Endothelial cell of umbilical vein (primary cell): ENCODE data around the gene EMP2. TPM values are rescaled to one million over a fixed set of nuclear protein-coding genes. Genes with fewer than 3 reads are reported as not detected.

ENCODE experiments used
- BruUV-seq: library from RNA; stranded (reverse); fragments of 400-500 nt; replicated peaks from 2 replicates; lab custom pipeline; 2021; lab: Mats Ljungman, UMichigan
- CTCF ChIA-PET: fragments of 300-600, 350-600 bp; sonication (Branson Sonifier 250); formaldehyde crosslinking; loops from one replicate; lab custom pipeline; 2021; ENCODE audit warnings: antibody characterized with exemption, inconsistent platforms; lab: Charles Lee
- POLR2A ChIA-PET: fragments of 300-600, 350-600 bp; sonication (Branson Sonifier 250); formaldehyde crosslinking; loops from one replicate; lab custom pipeline; 2021; ENCODE audit warnings: antibody characterized with exemption, inconsistent platforms; lab: Charles Lee
- DNase-seq: peaks from one replicate; pipeline ENCODE4 v3.0.0-alpha.2; 2011; ENCODE audit warnings: low read depth, low spot score
- FAIRE-seq: peaks from 2 replicates; lab custom pipeline; 2011; peaks lifted over from hg19 to GRCh38; lab: Jason Lieb, UNC
- H2AFZ ChIP-seq: 2 replicates; pipeline ENCODE4 v1.6.0; 2012; ENCODE audit warnings: low read depth, low read length, control low read depth, inconsistent platforms
- H3K27ac ChIP-seq: 2 replicates; pipeline ENCODE4 v1.5.1; 2011; ENCODE audit warnings: low read depth, mild to moderate bottlenecking, control low read depth, low read length, moderate library complexity; ENCODE audit not compliant: insufficient read depth
- H3K27me3 ChIP-seq, 2 experiments: 2 replicates each; pipeline versions ENCODE4 v1.6.0 to v1.6.1; 2011; ENCODE audit warnings: low read length in 2 of 2, mixed read lengths in 1 of 2; ENCODE audit not compliant: control insufficient read depth in 2 of 2, insufficient read depth in 2 of 2
- H3K36me3 ChIP-seq, 2 experiments: 2 replicates in 1 of 2; 3 replicates in 1 of 2; pipeline ENCODE4 v1.5.1; 2011; ENCODE audit warnings: low read length in 2 of 2, mild to moderate bottlenecking in 1 of 2, moderate library complexity in 1 of 2; ENCODE audit not compliant: control insufficient read depth in 2 of 2, insufficient read depth in 2 of 2; ENCODE audit errors: extremely low read depth in 1 of 2
- H3K4me1 ChIP-seq: 3 replicates; pipeline ENCODE4 v1.5.1; 2011; ENCODE audit warnings: mild to moderate bottlenecking, low read length; ENCODE audit not compliant: control insufficient read depth, insufficient read depth; ENCODE audit errors: extremely low read depth
- H3K4me2 ChIP-seq: 2 replicates; pipeline ENCODE4 v1.6.1; 2011; ENCODE audit warnings: low read length, control low read depth, mixed read lengths; ENCODE audit not compliant: insufficient read depth
- H3K4me3 ChIP-seq, 3 experiments: fragments of 200-600 bp in 1 of 3; sonication (generic), shearing (Covaris generic) in 1 of 3; replicated peaks in 1 of 3; 2 replicates each; pipeline ENCODE4 v1.5.1; 2011 to 2016; ENCODE audit warnings: control low read depth in 3 of 3, low read length in 3 of 3, mild to moderate bottlenecking in 2 of 3, inconsistent platforms in 1 of 3, low read depth in 1 of 3, moderate library complexity in 1 of 3; ENCODE audit not compliant: insufficient read depth in 1 of 3
- H3K79me2 ChIP-seq: 2 replicates; pipeline ENCODE4 v1.6.0; 2012; ENCODE audit warnings: low read length, inconsistent platforms; ENCODE audit not compliant: control insufficient read depth, insufficient read depth
- H3K9ac ChIP-seq: replicated peaks from 2 replicates; pipeline ENCODE3; 2011; ENCODE audit warnings: low read length, control low read depth; ENCODE audit not compliant: insufficient read depth; ENCODE audit errors: extremely low read depth
- H3K9me1 ChIP-seq: replicated peaks from 3 replicates; pipeline ENCODE4 v1.6.0; 2011; ENCODE audit warnings: mild to moderate bottlenecking, low read length; ENCODE audit not compliant: control insufficient read depth, insufficient read depth; ENCODE audit errors: extremely low read depth
- H3K9me3 ChIP-seq: replicated peaks from 2 replicates; pipeline ENCODE4 v1.5.1; 2012; ENCODE audit warnings: low read length, inconsistent platforms; ENCODE audit not compliant: control insufficient read depth, insufficient read depth
- H4K20me1 ChIP-seq: replicated peaks from 2 replicates; pipeline ENCODE3; 2011; ENCODE audit warnings: mild to moderate bottlenecking, low read length; ENCODE audit not compliant: control insufficient read depth, insufficient read depth; ENCODE audit errors: extremely low read depth
- EZH2 ChIP-seq: IDR thresholded peaks from 2 replicates; pipeline ENCODE4 v1.6.1; 2012; ENCODE audit warnings: borderline replicate concordance, low read depth, mild to moderate bottlenecking, moderate library complexity, low read length, inconsistent platforms; ENCODE audit not compliant: severe bottlenecking
- FOS ChIP-seq: IDR thresholded peaks from 2 replicates; pipeline ENCODE4 v1.6.1; 2011; ENCODE audit warnings: mild to moderate bottlenecking, low read length, moderate library complexity, borderline replicate concordance; ENCODE audit not compliant: insufficient read depth
- GATA2 ChIP-seq: IDR thresholded peaks from 2 replicates; pipeline ENCODE4 v1.7.0; 2011; ENCODE audit warnings: low read depth, mild to moderate bottlenecking, moderate library complexity, mixed read lengths, low read length; ENCODE audit not compliant: insufficient read length, insufficient read depth
- JUN ChIP-seq: IDR thresholded peaks from 2 replicates; pipeline ENCODE4 v1.6.1; 2011; ENCODE audit warnings: borderline replicate concordance, low read depth; ENCODE audit not compliant: insufficient read length, insufficient read depth
- MAX ChIP-seq: IDR thresholded peaks from 2 replicates; pipeline ENCODE4 v1.6.1; 2011; ENCODE audit not compliant: insufficient read depth, insufficient read length
- MYC ChIP-seq: IDR thresholded peaks from one replicate; pipeline ENCODE4 v1.6.1; 2011; ENCODE audit warnings: mild to moderate bottlenecking, low read depth, low read length
- POLR2A ChIP-seq: IDR thresholded peaks from 2 replicates; pipeline ENCODE4 v1.6.1; 2012; ENCODE audit warnings: low read depth, mild to moderate bottlenecking, control low read depth, low read length
- POLR2AphosphoS5 ChIP-seq: IDR thresholded peaks from 2 replicates; pipeline ENCODE4 v1.6.1; 2012; ENCODE audit warnings: low read depth, mild to moderate bottlenecking, control low read depth, low read length, moderate library complexity; ENCODE audit not compliant: insufficient read depth
- dilution Hi-C: fragments of 300-500 bp; cut with MboI; formaldehyde crosslinking; loops from one replicate; pipeline ENCODE4 v1.15.0; 2019; ENCODE audit warnings: low sequenced_read_pairs; ENCODE audit not compliant: extremely low pct_ligation_motif_present
- intact Hi-C: fragments of 100-400 bp; cut with micrococcal nuclease; formaldehyde crosslinking; loops from one replicate; pipeline ENCODE4 v1.10.0; 2022
- polyA plus RNA-seq, 4 experiments: library from polyadenylated mRNA; depleted of rRNA in 3 of 4; stranded (reverse) in 3 of 4; unstranded in 1 of 4; fragments of >200 nt; gene quantifications; 2 replicates each; pipeline versions ENCODE4 v1.2.1 to v1.2.3, GENCODE V29; 2011 to 2012; ENCODE audit warnings: missing spikeins in 1 of 4
- total RNA-seq: library from RNA; stranded (reverse); gene quantifications from 2 replicates; pipeline ENCODE4 v1.2.3, GENCODE V29; 2021
- TF ChIP-seq, protein P1 (sequence below), 2 donors: IDR thresholded peaks; 1 replicate in 1 of 2; 2 replicates in 1 of 2; pipeline ENCODE4 v1.5.1; 2011; ENCODE audit warnings: low read length in 2 of 2, mild to moderate bottlenecking in 2 of 2, moderate library complexity in 2 of 2, control low read depth in 1 of 2, inconsistent platforms in 1 of 2, low read depth in 1 of 2; ENCODE audit not compliant: insufficient read depth in 1 of 2; ENCODE audit errors: extremely low read depth in 1 of 2

EMP2 gene
- total and polyA plus RNA-seq, 2 donors (not counting 3 experiments of a cell fraction or from before 2014, with no cell fraction given) = 19.0 to 25.5 TPM

GRCh38 chr16:10589109-10589508, 8.7 kb upstream of the EMP2 start:
- Histone ChIP-seq H3K79me2 (no peaks in the 10 kb centered on the region), H3K9me1 (no peaks in the 10 kb centered on the region), H3K27ac (no peak overlapping the region), H4K20me1 (no peaks in the 10 kb centered on the region), H3K4me2 (no peak overlapping the region), H2AFZ (no peak overlapping the region), H3K36me3 (no peaks in the 10 kb centered on the region), H3K4me1 (no peaks in the 10 kb centered on the region), H3K4me3 (no peak overlapping the region), H3K27me3 (peaks cover 0 to 3% of the 10 kb centered on the region in 2 experiments), H3K9me3 (no peaks in the 10 kb centered on the region), H3K9ac (no peak overlapping the region)
- intact Hi-C loops (no loop called here), dilution Hi-C loops (no loop called here)
- DNase-seq (no peak), FAIRE-seq (no peak)
- no TSS peak for BruUV-seq
- TF ChIP-seq MAX = no peak
- TF ChIP-seq, protein P1, sequence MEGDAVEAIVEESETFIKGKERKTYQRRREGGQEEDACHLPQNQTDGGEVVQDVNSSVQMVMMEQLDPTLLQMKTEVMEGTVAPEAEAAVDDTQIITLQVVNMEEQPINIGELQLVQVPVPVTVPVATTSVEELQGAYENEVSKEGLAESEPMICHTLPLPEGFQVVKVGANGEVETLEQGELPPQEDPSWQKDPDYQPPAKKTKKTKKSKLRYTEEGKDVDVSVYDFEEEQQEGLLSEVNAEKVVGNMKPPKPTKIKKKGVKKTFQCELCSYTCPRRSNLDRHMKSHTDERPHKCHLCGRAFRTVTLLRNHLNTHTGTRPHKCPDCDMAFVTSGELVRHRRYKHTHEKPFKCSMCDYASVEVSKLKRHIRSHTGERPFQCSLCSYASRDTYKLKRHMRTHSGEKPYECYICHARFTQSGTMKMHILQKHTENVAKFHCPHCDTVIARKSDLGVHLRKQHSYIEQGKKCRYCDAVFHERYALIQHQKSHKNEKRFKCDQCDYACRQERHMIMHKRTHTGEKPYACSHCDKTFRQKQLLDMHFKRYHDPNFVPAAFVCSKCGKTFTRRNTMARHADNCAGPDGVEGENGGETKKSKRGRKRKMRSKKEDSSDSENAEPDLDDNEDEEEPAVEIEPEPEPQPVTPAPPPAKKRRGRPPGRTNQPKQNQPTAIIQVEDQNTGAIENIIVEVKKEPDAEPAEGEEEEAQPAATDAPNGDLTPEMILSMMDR (IDR thresholded peaks at IDR 0.05; ENCODE audit: extremely low read depth in 1 of 2, insufficient read depth in 1 of 2, low read depth in 1 of 2, low read length in 2 of 2) = no peak
- TF ChIP-seq POLR2AphosphoS5 = no peak
- no peak for TF ChIP-seq EZH2
- no peak for TF ChIP-seq FOS
- TF ChIP-seq GATA2 = no peak
- no peak for TF ChIP-seq JUN
- no peak for TF ChIP-seq POLR2A
- no peak for TF ChIP-seq MYC
- POLR2A ChIA-PET = no interaction called here
- CTCF ChIA-PET = no interaction called here
